NOMO-1 (cell line): ENCODE measurements around the gene GNB1.
"Not testable (repeated sequence)": the region's sequence is repeated elsewhere in the genome, so short reads cannot be mapped to it uniquely, and the experiment has no call there.

Experiments
- DNase-seq, 2 experiments: peaks; one replicate each; lab custom pipeline; 2025; ENCODE audit not compliant: unreplicated experiment in 2 of 2; lab: John Stamatoyannopoulos, UW

The GNB1 gene

DNA sequence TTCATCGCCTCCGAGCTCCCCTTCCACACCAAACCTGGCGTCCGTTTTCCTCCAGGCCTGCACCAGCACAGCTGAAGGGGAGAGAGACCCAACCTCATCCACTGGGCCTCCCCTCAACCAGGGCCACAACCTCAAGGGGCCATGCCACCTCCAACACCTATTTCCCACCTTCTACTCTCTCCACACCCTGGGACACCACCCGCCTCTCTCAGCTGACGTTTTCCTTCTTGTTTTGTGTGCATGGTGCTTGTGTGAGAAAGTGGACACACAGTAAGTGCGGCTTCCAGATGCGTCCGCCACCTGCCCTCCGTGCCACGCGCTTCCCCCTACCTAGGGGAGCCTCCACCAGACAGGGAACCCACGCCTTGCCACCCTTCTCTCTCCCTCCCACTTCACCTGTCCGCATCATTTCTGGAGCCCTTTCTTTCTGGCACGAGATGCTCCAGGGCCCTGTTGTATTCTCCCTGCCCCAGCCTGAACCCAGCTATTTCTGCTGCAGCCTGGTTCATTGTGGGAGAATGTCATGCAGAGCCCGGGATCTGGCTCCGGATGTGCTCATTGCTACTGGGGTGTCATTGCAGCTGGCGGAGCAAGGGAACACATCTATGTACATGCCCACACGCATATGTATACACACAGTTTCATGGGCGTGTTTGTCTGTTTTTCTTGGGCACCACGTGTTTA lies 1.3 kb upstream of the GNB1 start:
- DNase-seq: no peak

DNA sequence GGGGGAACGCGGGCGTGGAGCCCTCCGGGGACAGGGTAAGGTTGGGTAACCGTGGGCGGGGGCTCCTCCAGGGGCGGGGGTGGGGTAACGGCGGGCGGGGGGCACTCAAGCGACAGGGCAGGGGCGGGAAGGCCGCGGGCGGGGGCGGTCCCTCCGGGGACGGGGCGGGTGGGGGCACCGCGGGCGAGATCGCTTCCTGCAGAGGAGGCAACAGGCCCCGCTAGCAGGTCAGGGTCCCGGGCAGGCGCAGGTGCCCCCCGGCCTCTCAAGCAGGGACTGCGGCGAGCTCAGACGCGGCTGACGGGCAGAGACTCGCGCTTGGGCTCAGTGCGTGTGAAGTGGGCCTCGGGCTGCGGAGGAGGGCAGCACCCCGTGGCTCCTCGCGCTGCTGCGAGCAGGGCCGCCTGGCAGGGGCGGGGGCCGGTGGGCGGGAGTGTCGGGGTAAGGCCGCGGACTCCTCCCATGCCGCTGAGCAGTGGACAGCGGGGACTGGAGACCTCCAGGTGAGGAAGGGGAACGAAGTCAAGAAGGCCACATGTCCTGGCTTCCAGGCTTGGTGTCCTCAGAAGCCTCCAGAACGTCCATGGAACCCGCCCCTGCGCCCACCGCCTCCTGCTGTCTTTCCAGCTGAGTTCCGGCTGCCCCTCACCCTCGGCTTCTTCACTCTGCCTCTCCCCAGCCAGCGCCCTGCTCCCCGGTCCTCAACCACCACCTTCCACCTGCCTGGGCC lies 627 bp upstream of the GNB1 start:
- DNase-seq: peak; percentile 29 to 46

GRCh38 chr1:1889847-1890505 lies 911 bp downstream of the GNB1 start:
- peak; percentile 41 to 63 for DNase-seq

DNA sequence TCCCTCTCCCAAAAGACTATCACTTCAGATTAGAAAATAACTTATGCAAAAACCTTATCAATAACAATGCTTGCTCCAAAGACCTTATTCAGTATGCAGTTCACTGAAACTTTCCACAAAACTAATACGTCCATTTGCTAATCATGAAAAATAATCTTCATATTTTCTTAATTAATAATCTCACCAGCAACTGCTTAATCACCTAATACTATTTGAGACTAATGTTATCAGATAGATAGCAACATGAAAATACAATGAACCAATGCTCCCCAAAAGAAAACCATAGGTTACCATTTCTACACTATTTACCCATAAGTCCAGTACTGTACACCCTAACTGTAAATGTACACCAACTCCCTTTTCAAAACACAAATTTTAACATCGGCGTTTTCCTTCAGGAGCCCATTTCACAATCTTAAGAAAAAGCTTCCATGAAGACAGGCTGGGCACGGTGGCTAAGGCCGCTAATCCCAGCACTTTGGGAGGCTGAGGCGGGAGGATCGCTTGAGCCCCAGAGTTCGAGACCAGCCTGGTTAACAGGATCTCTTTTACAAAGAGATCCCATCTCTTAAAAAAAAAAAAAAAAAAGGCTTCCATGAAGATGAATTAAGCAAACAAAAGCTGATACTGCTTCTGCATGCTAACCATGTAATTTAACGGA lies 1.7 kb downstream of the GNB1 start:
- no peak for DNase-seq

GRCh38 chr1:1883890-1884289 lies 7.0 kb downstream of the GNB1 start:
- DNase-seq: not testable (repeated sequence)

- no peak for DNase-seq
Measured at GRCh38 chr1:1883092-1883873, 7.6 kb downstream of the GNB1 start.

DNA sequence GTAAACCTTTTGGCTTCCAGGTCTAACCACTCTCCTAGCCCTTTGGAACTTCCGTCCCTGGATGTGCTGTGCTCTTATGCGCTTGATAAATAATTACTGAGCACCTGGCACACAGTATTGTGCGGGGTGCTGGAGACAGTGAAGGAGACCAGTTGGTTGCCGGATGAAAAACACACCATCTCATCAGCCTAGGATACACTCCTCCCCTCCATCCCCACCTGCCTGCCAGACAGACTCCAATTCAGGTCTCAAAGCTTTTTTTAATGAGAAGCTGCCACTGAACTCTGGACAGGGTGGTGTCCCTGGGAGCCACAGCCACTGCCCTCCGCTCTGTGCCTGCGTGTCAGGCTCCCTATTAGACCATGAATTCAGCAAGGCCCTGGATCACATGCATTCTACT lies 9.2 kb downstream of the GNB1 start:
- no peak for DNase-seq

GRCh38 chr1:1880617-1881312 lies 10.1 kb downstream of the GNB1 start:
- no peak for DNase-seq

DNA sequence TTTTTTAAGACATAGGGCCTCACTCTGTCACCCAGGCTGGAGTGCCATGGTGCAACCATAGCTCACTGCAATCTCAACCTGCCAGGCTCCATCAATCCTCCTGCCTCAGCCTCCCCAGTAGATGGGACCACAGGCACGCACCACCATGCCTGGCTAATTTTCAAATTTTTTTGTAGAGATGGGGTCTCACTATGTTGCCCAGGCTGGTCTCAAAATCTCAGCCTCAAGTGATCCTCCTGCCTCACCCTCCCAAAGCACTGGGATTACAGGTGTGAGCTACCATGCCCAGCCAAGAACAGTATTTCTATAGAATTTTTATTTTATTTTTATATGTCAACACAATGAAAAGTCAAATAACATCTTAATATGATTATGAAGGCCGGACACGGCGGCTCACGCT lies 10.9 kb downstream of the GNB1 start:
- no peak for DNase-seq

- DNase-seq: no peak
Measured at GRCh38 chr1:1877865-1878436, 12.9 kb downstream of the GNB1 start.

DNA sequence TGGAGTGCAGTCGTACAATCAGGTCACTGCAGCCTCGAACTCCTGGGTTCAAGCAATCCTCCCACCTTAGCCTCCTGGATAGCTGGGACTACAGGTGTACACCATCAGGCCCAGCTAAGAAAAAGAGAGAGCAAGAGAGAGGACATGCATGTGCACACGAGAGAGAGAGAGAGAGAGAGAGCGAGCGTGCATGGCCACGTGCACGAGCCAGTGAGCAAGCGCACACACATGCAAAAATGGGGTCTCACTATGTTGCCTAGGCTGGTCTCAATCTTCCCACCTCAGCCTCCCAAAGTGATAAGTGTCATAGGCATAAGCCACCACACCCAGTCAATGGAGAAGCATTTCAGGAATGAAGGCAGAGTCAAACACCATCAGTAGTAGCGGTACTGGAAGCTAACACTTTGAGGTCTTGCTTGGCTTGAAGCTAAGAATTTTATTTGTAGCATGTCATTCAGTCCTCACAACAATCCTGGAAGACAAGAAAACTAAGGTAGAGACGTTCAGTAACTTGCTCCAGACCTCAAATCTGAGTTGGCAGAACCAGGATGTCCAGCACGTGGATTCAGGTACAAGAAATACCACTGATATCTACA lies 14.5 kb downstream of the GNB1 start:
- DNase-seq: no peak

- DNase-seq: no peak
Measured at GRCh38 chr1:1875932-1876331, 15.0 kb downstream of the GNB1 start.

- no peak for DNase-seq
Measured at GRCh38 chr1:1874901-1875300, 16.0 kb downstream of the GNB1 start.

- no peak for DNase-seq
Measured at GRCh38 chr1:1873186-1873585, 17.7 kb downstream of the GNB1 start.

GRCh38 chr1:1872329-1872994 lies 18.4 kb downstream of the GNB1 start:
- no peak for DNase-seq

- DNase-seq: peak; percentile 38 to 84
Measured at GRCh38 chr1:1869469-1869868, 21.4 kb downstream of the GNB1 start.

GRCh38 chr1:1867164-1867563 lies 23.7 kb downstream of the GNB1 start:
- DNase-seq: no peak

- DNase-seq: no peak
Measured at GRCh38 chr1:1862905-1863547, 27.9 kb downstream of the GNB1 start.
